Measurements from ENCODE around the gene NELL1. TPM values are rescaled to one million over a fixed set of nuclear protein-coding genes. Genes with fewer than 3 reads are reported as not detected.
"Not testable (repeated sequence)": the region's sequence is repeated elsewhere in the genome, so short reads cannot be mapped to it uniquely, and the experiment has no call there.

Gene NELL1
- total RNA-seq, 3 donors from 2014 or later (not counting 1 experiment from before 2014, with no cell fraction given) = not detected

GRCh38 chr11:20844630-20845029 lies 175.2 kb downstream of the NELL1 start:
- Mint-ChIP-seq H3K27ac (no peak overlapping the region), H3K4me3 (no peak overlapping the region), H3K9me3 (peaks cover 3 to 5% of the 10 kb centered on the region in 2 donors), H3K36me3 (no peaks in the 10 kb centered on the region), H3K27me3 (ENCODE audit: low read depth in 2 of 2) (no peaks in the 10 kb centered on the region), H3K4me1 (no peaks in the 10 kb centered on the region)
- Histone ChIP-seq H3K36me3 (ENCODE audit: control insufficient read depth, insufficient read depth, low read length) (no peaks in the 10 kb centered on the region), H3K27ac (ENCODE audit: low read length) (no peak overlapping the region), H3K4me1 (ENCODE audit: control insufficient read depth, insufficient read depth, low read length) (no peaks in the 10 kb centered on the region), H3K27me3 (ENCODE audit: control insufficient read depth, insufficient read depth, low read length) (no peaks in the 10 kb centered on the region), H3K4me3 (ENCODE audit: low read length) (no peak overlapping the region), H3K9me3 (ENCODE audit: control insufficient read depth, insufficient read depth, low read length) (peaks cover 2% of the 10 kb centered on the region)
- TF ChIP-seq CTCF (IDR thresholded peaks at IDR 0.05) = no peak
- intact Hi-C loops (cut with micrococcal nuclease) = no loop called here
- 0% methylated on average over 1 of the region's 2 CpGs for WGBS (ENCODE audit: insufficient coverage)
- DNase-seq (no peak), ATAC-seq (no peak)

- no peaks in the 10 kb centered on the region for H3K9me3 ChIP-seq (ENCODE audit: control insufficient read depth, insufficient read depth, low read length)
- Mint-ChIP-seq H3K27ac (no peak overlapping the region), H3K4me1 (no peaks in the 10 kb centered on the region), H3K27me3 (ENCODE audit: low read depth in 2 of 2) (no peaks in the 10 kb centered on the region), H3K4me3 (no peak overlapping the region), H3K36me3 (no peaks in the 10 kb centered on the region), H3K9me3 (peaks cover 8 to 12% of the 10 kb centered on the region in 2 donors)
- intact Hi-C loops (cut with micrococcal nuclease) = no loop called here
- no peaks in the 10 kb centered on the region for H3K4me1 ChIP-seq (ENCODE audit: control insufficient read depth, insufficient read depth, low read length)
- H3K27me3 ChIP-seq (ENCODE audit: control insufficient read depth, insufficient read depth, low read length) = no peaks in the 10 kb centered on the region
- no peak for ATAC-seq
- H3K27ac ChIP-seq (ENCODE audit: low read length) = no peak overlapping the region
- 76% methylated on average over 1 of the region's 1 CpG for WGBS (ENCODE audit: insufficient coverage)
- H3K36me3 ChIP-seq (ENCODE audit: control insufficient read depth, insufficient read depth, low read length) = no peaks in the 10 kb centered on the region
- no peak overlapping the region for H3K4me3 ChIP-seq (ENCODE audit: low read length)
- DNase-seq = no peak
- TF ChIP-seq CTCF (IDR thresholded peaks at IDR 0.05) = no peak
These were observed 185.0 kb downstream of the NELL1 start for GRCh38 chr11:20854215-20854955.

- no peak for DNase-seq
- no peaks in the 10 kb centered on the region for H3K27me3 ChIP-seq (ENCODE audit: control insufficient read depth, insufficient read depth, low read length)
- 90% methylated on average over 2 of the region's 2 CpGs for WGBS (ENCODE audit: insufficient coverage)
- H3K9me3 ChIP-seq (ENCODE audit: control insufficient read depth, insufficient read depth, low read length) = no peaks in the 10 kb centered on the region
- Mint-ChIP-seq H3K27ac (no peak overlapping the region), H3K36me3 (no peaks in the 10 kb centered on the region), H3K4me1 (no peaks in the 10 kb centered on the region), H3K9me3 (peaks cover 4 to 7% of the 10 kb centered on the region in 2 donors), H3K4me3 (no peak overlapping the region), H3K27me3 (ENCODE audit: low read depth in 2 of 2) (no peaks in the 10 kb centered on the region)
- no peak overlapping the region for H3K4me3 ChIP-seq (ENCODE audit: low read length)
- intact Hi-C loops (cut with micrococcal nuclease) = no loop called here
- TF ChIP-seq CTCF (IDR thresholded peaks at IDR 0.05) = no peak
- no peaks in the 10 kb centered on the region for H3K4me1 ChIP-seq (ENCODE audit: control insufficient read depth, insufficient read depth, low read length)
- no peak for ATAC-seq
- no peak overlapping the region for H3K27ac ChIP-seq (ENCODE audit: low read length)
- no peaks in the 10 kb centered on the region for H3K36me3 ChIP-seq (ENCODE audit: control insufficient read depth, insufficient read depth, low read length)
These were observed 191.9 kb downstream of the NELL1 start for GRCh38 chr11:20861322-20861721.

- intact Hi-C loops (cut with micrococcal nuclease); H3K36me3 ChIP-seq (ENCODE audit: control insufficient read depth, insufficient read depth, low read length); H3K27me3 Mint-ChIP-seq (ENCODE audit: low read depth in 2 of 2); H3K4me3 Mint-ChIP-seq; H3K9me3 Mint-ChIP-seq; H3K4me1 ChIP-seq (ENCODE audit: control insufficient read depth, insufficient read depth, low read length); DNase-seq; H3K27ac ChIP-seq (ENCODE audit: low read length); H3K4me1 Mint-ChIP-seq; H3K4me3 ChIP-seq (ENCODE audit: low read length); H3K9me3 ChIP-seq (ENCODE audit: control insufficient read depth, insufficient read depth, low read length); H3K36me3 Mint-ChIP-seq; H3K27ac Mint-ChIP-seq; H3K27me3 ChIP-seq (ENCODE audit: control insufficient read depth, insufficient read depth, low read length); ATAC-seq: not testable (repeated sequence)
- WGBS (ENCODE audit: insufficient coverage) = 48% methylated on average over 5 of the region's 6 CpGs
These were observed 192.9 kb downstream of the NELL1 start for GRCh38 chr11:20862263-20862662.

Measured in natural killer cell (primary cell).